SK-N-SH treated with all-trans-retinoic acid at 6 μM for 48 hours (cell line): ENCODE measurements around the gene CAPRIN2.

Experiments
- OSR1 ChIP-seq: fragments of 250-450 bp; sonication (Bioruptor Pico); IDR thresholded peaks from 2 replicates; pipeline ENCODE4 v1.8.0; 2022; ENCODE audit warnings: moderate library complexity, mild to moderate bottlenecking, inconsistent platforms
- PATZ1 ChIP-seq: fragments of 250-450 bp; sonication (Bioruptor Pico); IDR thresholded peaks from 2 replicates; pipeline ENCODE4 v1.8.0; 2020; ENCODE audit warnings: mild to moderate bottlenecking, moderate library complexity, borderline replicate concordance
- ZFP3 ChIP-seq: fragments of 250-450 bp; sonication (Bioruptor Pico); IDR thresholded peaks from 2 replicates; pipeline ENCODE4 v1.5.0; 2020; ENCODE audit warnings: mild to moderate bottlenecking, moderate library complexity
- ZNF8 ChIP-seq: fragments of 450-650 bp; formaldehyde crosslinking; IDR thresholded peaks from 2 replicates; pipeline ENCODE4 v1.5.0; 2020; ENCODE audit warnings: mild to moderate bottlenecking, moderate library complexity

DNA sequence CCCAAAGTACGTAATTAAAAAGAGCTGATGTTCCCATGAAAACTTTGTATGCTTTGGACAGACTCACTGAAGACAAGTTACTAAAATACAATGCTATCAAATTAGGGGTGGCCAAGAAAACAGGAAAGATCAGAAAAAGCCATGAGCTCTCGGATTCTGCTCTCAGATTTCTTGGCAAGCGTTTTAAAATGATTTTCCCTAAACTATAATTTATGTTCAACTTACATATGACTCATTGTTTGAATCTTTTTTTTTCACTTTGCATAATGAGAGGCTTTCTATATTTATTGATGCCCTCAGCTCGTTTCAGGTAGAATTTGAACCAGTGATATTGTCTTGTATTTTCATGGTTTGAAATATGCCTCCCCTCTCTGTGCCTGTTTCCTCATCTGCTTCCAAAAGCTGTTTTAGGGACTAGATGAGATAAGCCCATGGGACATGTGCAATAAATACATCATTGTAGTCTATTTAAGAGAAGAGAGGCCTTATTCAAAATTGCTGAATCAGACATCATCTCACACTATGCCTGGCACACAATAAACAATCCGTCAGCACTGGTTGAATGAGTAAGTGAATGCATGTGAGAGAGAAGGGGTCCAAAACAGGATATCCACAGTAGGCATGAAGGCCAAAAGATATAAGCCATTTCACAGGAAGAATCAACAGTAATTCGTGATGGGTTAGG is 54.4 kb downstream of the CAPRIN2 start:
- TF ChIP-seq PATZ1 (CRISPR knock-in tag) (no peak), OSR1 (no peak), ZFP3 (no peak), ZNF8 (CRISPR knock-in tag) (no peak)
